ENCODE data around the gene PA2G4.

The PA2G4 gene

DNA sequence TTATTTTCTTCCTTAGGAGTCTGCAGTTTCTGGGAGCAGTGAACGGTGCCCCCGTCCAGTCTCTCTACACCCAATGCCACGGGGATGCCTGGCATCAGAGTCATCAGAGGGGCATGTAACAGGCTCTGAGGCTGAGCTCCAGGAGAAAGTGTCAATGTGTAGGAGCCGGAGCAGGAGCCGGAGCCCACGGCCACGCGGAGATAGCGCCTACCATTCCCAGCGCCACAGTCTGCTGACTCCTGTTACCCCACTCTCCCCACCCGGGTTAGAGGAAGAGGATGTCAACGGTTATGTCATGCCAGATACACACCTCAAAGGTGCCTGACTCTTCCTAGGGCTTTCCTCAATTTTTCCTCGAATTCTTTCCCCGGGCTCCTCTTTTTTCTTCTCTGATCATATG lies 3.3 kb upstream of the PA2G4 start:
- DNase-seq (ENCODE audit: low spot score), result no peak
- TF ChIP-seq, protein P1, sequence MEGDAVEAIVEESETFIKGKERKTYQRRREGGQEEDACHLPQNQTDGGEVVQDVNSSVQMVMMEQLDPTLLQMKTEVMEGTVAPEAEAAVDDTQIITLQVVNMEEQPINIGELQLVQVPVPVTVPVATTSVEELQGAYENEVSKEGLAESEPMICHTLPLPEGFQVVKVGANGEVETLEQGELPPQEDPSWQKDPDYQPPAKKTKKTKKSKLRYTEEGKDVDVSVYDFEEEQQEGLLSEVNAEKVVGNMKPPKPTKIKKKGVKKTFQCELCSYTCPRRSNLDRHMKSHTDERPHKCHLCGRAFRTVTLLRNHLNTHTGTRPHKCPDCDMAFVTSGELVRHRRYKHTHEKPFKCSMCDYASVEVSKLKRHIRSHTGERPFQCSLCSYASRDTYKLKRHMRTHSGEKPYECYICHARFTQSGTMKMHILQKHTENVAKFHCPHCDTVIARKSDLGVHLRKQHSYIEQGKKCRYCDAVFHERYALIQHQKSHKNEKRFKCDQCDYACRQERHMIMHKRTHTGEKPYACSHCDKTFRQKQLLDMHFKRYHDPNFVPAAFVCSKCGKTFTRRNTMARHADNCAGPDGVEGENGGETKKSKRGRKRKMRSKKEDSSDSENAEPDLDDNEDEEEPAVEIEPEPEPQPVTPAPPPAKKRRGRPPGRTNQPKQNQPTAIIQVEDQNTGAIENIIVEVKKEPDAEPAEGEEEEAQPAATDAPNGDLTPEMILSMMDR (IDR thresholded peaks at IDR 0.05), result no peak
- H3K4me3 ChIP-seq, result no peak overlapping the region
- H3K27ac ChIP-seq, result no peak overlapping the region

DNA sequence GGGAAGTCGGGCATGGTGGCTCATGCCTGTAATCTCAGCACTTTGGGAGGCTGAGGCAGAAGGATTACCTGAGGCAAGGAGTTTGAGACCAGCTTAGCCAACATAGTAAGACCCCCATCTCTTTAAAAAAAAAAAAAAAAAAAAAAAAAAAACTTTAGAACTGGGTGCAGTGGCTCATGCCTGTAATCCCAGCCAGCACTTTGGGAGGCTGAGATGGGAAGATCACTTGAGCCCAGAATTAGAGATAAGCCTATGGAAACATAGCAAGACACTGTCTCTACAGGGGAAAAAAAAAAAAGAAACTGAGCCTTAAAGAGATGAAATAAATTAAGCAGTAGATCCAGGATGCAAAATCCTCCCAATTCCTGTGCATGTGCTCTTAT lies 1.7 kb upstream of the PA2G4 start:
- TF ChIP-seq, protein P1 (IDR thresholded peaks at IDR 0.05), result no peak
- no peak for DNase-seq (ENCODE audit: low spot score)
- no peak overlapping the region for H3K4me3 ChIP-seq
- no peak overlapping the region for H3K27ac ChIP-seq

DNA sequence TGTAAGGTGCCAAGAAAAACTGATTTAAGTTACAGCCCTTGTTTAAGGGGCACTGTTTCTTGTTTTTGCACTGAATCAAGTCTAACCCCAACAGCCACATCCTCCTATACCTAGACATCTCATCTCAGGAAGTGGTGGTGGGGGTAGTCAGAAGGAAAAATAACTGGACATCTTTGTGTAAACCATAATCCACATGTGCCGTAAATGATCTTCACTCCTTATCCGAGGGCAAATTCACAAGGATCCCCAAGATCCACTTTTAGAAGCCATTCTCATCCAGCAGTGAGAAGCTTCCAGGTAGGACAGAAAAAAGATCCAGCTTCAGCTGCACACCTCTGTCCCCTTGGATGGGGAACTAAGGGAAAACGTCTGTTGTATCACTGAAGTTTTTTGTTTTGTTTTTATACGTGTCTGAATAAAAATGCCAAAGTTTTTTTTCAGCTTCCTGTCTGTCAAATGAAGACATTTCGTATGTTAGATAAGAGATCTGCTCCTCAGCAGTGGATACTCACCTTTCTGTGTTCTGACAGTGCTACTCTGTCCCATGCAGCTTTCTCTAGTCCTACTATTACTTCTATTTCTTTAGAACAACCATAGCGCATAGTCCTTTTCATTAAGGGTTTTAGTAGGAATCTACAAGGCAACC lies 1.2 kb upstream of the PA2G4 start:
- TF ChIP-seq, protein P1 (IDR thresholded peaks at IDR 0.05), result no peak
- DNase-seq (ENCODE audit: low spot score), result no peak
- Histone ChIP-seq H3K27ac (peak overlapping the region in 1 of 2 donors; percentile 73), H3K4me3 (peak overlapping the region; percentile 91)

DNA sequence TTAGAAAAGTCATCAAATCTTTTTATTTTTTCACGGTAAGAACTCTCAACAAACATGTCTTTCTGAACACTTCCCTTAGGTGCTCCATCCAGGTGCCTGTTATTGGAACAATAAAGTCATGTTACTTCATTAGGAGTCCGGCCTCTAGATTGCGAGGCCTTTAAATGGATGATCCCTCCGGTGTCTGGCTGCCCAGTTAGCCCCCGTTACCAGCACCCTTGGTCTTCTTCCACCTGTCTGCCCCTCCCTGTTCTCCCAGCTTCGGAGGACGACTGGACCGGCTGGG lies 593 bp upstream of the PA2G4 start:
- DNase-seq (ENCODE audit: low spot score), result no peak
- TF ChIP-seq, protein P1 (IDR thresholded peaks at IDR 0.05), result no peak
- peak overlapping the region; percentile 73 to 93 for H3K27ac ChIP-seq
- H3K4me3 ChIP-seq, result peak overlapping the region; percentile 91

DNA sequence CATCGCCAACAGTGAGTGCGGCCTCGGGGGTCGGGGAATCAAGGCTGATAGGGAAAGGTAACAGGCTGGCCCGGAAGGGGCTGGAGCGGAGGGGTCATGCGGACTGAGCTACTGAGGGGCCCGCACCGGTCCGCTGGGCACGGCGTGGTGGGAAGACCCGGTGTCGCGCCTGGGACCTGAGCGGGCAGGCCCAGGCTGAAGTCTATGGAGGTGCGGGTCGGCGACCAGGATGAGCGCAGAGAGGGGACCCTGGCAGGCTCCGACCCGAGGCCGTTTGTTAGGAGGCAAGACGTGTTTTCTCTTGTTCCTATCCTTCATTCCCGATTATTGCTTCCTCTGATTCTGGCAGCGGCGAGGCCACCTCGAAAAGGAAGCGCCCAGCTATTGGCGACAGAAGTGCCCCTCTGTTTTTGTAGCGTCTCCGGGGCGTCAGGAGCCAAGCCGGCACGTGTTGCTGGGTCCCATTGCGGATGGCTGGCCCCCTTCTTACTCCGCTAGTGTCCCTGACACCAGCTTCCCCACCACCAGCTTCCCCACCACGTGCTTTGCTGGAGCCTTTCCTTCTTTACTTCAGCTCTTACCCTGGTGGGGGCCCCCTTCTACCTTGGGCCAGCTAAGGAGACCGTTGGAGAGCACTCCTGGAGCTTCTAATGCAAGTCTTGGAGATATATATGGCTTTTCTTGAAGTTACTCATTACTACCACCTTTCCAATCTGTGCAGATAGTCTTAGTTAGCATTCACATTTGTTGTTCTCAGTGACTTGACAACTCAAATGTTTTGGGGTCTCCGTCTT lies 653 bp downstream of the PA2G4 start:
- no peak for DNase-seq (ENCODE audit: low spot score)
- Histone ChIP-seq H3K4me3 (peak overlapping the region; percentile 91), H3K27ac (peak overlapping the region; percentile 73 to 93)
- TF ChIP-seq, protein P1 (IDR thresholded peaks at IDR 0.05), result no peak

DNA sequence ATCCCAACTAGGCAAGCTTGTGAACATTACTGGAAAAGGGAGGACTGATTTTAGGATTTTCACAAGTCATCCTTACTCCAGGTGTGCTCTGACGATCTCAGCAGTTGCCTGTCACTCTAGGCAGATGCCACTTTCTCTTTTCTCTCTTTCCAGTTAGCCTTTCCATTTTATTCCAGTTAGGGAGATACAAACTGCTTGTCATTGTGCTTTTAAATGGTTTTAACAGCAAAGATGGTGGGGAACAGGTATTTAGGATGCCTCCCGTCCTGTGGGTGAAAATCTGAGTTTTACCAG lies 1.2 kb downstream of the PA2G4 start:
- Histone ChIP-seq H3K27ac (no peak overlapping the region), H3K4me3 (peak overlapping the region; percentile 91)
- TF ChIP-seq, protein P1 (IDR thresholded peaks at IDR 0.05), result no peak
- no peak for DNase-seq (ENCODE audit: low spot score)

DNA sequence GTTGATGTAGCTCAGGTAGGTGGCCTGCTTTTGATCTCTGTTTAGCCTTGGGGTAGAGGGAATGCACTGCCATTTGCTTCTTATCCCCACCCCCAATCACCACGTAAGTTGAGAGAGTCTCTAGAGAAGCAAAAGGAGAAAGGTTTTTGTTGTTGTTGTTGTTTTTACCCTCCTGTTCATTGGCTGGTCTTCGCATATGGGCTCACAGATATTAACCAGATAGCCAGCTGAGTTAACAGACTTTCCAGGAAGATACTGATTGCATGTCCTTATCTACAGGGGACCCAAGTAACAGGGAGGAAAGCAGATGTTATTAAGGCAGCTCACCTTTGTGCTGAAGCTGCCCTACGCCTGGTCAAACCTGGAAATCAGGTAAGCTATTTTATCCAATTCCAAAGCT lies 2.9 kb downstream of the PA2G4 start:
- Histone ChIP-seq H3K4me3 (no peak overlapping the region), H3K27ac (no peak overlapping the region)
- TF ChIP-seq, protein P1 (IDR thresholded peaks at IDR 0.05), result no peak
- no peak for DNase-seq (ENCODE audit: low spot score)
